ENCODE measurements around the gene ATG5. TPM values are rescaled to one million over a fixed set of nuclear protein-coding genes. Genes with fewer than 3 reads are reported as not detected.

Gene ATG5
- polyA plus RNA-seq, 1 donor from 2014 or later, result 45.5 TPM

DNA sequence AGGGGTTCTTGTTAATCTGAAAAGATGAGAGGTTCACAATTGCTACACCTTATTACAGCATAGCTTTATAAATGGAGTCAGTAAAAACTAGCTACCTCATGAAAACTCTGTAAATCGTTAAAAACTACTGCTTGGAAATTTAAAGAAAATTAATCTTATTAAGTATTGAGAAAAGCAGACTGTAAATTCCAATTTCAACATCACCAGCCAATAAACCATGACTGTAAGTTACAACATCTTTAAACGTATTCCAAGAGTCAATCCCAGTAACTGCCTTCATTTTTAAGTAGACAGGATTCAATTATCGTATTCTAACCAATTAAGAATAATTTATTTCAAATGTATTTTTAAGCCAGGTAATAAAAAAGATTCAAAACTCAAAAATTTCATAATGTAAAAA is 70.3 kb downstream of the ATG5 start:
- Histone ChIP-seq H2AFZ (ENCODE audit: low read depth, low read length) (no peak overlapping the region), H3K36me3 (ENCODE audit: insufficient read depth, low read length) (no peaks in the 10 kb centered on the region), H3K9me2 (ENCODE audit: insufficient read depth, low read length) (no peaks in the 10 kb centered on the region), H3K4me2 (ENCODE audit: low read length) (peak overlapping the region; percentile 11), H3K27ac (ENCODE audit: low read length) (peak overlapping the region; percentile 40), H3K9ac (ENCODE audit: low read length) (no peak overlapping the region), H3K9me3 (ENCODE audit: low read length) (no peaks in the 10 kb centered on the region), H4K20me1 (ENCODE audit: insufficient read depth) (no peaks in the 10 kb centered on the region), H3K79me2 (replicated peaks; ENCODE audit: insufficient read depth, low read length) (no peaks in the 10 kb centered on the region), H3K27me3 (ENCODE audit: insufficient read depth, low read depth, low read length) (no peaks in the 10 kb centered on the region), H3K4me3 (ENCODE audit: low read length) (no peak overlapping the region), H3F3A (ENCODE audit: insufficient read depth, low read length, poor library complexity, severe bottlenecking) (peaks cover 5% of the 10 kb centered on the region)
- TF ChIP-seq TAF1 (IDR thresholded peaks at IDR 0.05; ENCODE audit: low read depth), result no peak
- TF ChIP-seq EP300 (conservative IDR thresholded peaks at IDR 0.05; ENCODE audit: poor library complexity, severe bottlenecking), result no peak
- no peak for TF ChIP-seq POLR2AphosphoS5 (IDR thresholded peaks at IDR 0.05)
- TF ChIP-seq EZH2 (IDR thresholded peaks at IDR 0.05; ENCODE audit: borderline replicate concordance, insufficient read depth, low read length, poor library complexity, severe bottlenecking), result no peak
- TF ChIP-seq, protein P1, sequence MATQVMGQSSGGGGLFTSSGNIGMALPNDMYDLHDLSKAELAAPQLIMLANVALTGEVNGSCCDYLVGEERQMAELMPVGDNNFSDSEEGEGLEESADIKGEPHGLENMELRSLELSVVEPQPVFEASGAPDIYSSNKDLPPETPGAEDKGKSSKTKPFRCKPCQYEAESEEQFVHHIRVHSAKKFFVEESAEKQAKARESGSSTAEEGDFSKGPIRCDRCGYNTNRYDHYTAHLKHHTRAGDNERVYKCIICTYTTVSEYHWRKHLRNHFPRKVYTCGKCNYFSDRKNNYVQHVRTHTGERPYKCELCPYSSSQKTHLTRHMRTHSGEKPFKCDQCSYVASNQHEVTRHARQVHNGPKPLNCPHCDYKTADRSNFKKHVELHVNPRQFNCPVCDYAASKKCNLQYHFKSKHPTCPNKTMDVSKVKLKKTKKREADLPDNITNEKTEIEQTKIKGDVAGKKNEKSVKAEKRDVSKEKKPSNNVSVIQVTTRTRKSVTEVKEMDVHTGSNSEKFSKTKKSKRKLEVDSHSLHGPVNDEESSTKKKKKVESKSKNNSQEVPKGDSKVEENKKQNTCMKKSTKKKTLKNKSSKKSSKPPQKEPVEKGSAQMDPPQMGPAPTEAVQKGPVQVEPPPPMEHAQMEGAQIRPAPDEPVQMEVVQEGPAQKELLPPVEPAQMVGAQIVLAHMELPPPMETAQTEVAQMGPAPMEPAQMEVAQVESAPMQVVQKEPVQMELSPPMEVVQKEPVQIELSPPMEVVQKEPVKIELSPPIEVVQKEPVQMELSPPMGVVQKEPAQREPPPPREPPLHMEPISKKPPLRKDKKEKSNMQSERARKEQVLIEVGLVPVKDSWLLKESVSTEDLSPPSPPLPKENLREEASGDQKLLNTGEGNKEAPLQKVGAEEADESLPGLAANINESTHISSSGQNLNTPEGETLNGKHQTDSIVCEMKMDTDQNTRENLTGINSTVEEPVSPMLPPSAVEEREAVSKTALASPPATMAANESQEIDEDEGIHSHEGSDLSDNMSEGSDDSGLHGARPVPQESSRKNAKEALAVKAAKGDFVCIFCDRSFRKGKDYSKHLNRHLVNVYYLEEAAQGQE (IDR thresholded peaks at IDR 0.05; ENCODE audit: borderline replicate concordance), result no peak
- TF ChIP-seq, protein P2, sequence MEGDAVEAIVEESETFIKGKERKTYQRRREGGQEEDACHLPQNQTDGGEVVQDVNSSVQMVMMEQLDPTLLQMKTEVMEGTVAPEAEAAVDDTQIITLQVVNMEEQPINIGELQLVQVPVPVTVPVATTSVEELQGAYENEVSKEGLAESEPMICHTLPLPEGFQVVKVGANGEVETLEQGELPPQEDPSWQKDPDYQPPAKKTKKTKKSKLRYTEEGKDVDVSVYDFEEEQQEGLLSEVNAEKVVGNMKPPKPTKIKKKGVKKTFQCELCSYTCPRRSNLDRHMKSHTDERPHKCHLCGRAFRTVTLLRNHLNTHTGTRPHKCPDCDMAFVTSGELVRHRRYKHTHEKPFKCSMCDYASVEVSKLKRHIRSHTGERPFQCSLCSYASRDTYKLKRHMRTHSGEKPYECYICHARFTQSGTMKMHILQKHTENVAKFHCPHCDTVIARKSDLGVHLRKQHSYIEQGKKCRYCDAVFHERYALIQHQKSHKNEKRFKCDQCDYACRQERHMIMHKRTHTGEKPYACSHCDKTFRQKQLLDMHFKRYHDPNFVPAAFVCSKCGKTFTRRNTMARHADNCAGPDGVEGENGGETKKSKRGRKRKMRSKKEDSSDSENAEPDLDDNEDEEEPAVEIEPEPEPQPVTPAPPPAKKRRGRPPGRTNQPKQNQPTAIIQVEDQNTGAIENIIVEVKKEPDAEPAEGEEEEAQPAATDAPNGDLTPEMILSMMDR (IDR thresholded peaks at IDR 0.05; ENCODE audit: poor library complexity, severe bottlenecking), result no peak
- TF ChIP-seq RAD21 (conservative IDR thresholded peaks at IDR 0.05), result no peak
- no peak for TF ChIP-seq SMC3 (conservative IDR thresholded peaks at IDR 0.05; ENCODE audit: poor library complexity)
- no peak for TF ChIP-seq MXI1 (conservative IDR thresholded peaks at IDR 0.05; ENCODE audit: poor library complexity, severe bottlenecking)

DNA sequence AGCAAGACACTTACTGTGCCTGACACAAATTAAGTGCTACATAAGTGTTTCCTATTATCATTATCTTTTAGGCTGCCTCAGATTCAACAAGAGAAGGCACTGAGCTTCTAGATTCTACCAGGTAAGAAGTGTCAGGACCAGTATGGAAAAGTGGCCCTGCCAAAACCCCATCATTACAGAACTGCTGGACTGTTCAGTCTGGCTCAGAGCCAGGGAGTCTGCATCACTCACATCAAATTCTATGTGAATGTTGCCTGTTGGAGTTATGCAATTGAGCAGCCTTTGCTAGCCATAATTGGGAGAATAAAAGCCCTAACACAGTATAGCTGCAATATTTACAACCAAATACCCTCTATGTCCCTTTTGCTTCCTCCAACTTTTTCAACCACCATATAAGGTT is 70.9 kb downstream of the ATG5 start:
- no peaks in the 10 kb centered on the region for H3K36me3 ChIP-seq (ENCODE audit: insufficient read depth, low read length)
- H3F3A ChIP-seq (ENCODE audit: insufficient read depth, low read length, poor library complexity, severe bottlenecking), result peaks cover 5% of the 10 kb centered on the region
- no peak overlapping the region for H3K4me3 ChIP-seq (ENCODE audit: low read length)
- H3K27me3 ChIP-seq (ENCODE audit: insufficient read depth, low read depth, low read length), result no peaks in the 10 kb centered on the region
- no peak overlapping the region for H3K27ac ChIP-seq (ENCODE audit: low read length)
- no peaks in the 10 kb centered on the region for H3K79me2 ChIP-seq (replicated peaks; ENCODE audit: insufficient read depth, low read length)
- H3K9me3 ChIP-seq (ENCODE audit: low read length), result no peaks in the 10 kb centered on the region
- no peak overlapping the region for H3K9ac ChIP-seq (ENCODE audit: low read length)
- H3K4me2 ChIP-seq (ENCODE audit: low read length), result no peak overlapping the region
- no peaks in the 10 kb centered on the region for H3K9me2 ChIP-seq (ENCODE audit: insufficient read depth, low read length)
- TF ChIP-seq, protein P1 (IDR thresholded peaks at IDR 0.05; ENCODE audit: borderline replicate concordance), result no peak
- TF ChIP-seq TAF1 (IDR thresholded peaks at IDR 0.05; ENCODE audit: low read depth) (no peak), SMC3 (conservative IDR thresholded peaks at IDR 0.05; ENCODE audit: poor library complexity) (no peak), RAD21 (conservative IDR thresholded peaks at IDR 0.05) (no peak), POLR2AphosphoS5 (IDR thresholded peaks at IDR 0.05) (no peak), EZH2 (IDR thresholded peaks at IDR 0.05; ENCODE audit: borderline replicate concordance, insufficient read depth, low read length, poor library complexity, severe bottlenecking) (no peak), MXI1 (conservative IDR thresholded peaks at IDR 0.05; ENCODE audit: poor library complexity, severe bottlenecking) (no peak), EP300 (conservative IDR thresholded peaks at IDR 0.05; ENCODE audit: poor library complexity, severe bottlenecking) (no peak)
- TF ChIP-seq, protein P2 (IDR thresholded peaks at IDR 0.05; ENCODE audit: poor library complexity, severe bottlenecking), result no peak
- no peaks in the 10 kb centered on the region for H4K20me1 ChIP-seq (ENCODE audit: insufficient read depth)
- H2AFZ ChIP-seq (ENCODE audit: low read depth, low read length), result no peak overlapping the region

All from neural cell (in vitro differentiated cells).